Aortic smooth muscle cell (primary cell): ENCODE data around the gene UBA3. TPM values are rescaled to one million over a fixed set of nuclear protein-coding genes. Genes with fewer than 3 reads are reported as not detected.

ENCODE experiments used
- total RNA-seq: library from RNA; depleted of rRNA; stranded (reverse); fragments of >200 nt; gene quantifications from 2 replicates; pipeline ENCODE4 v1.2.3, GENCODE V29; 2014

The UBA3 gene
- 68.7 and 81.8 TPM in 2 replicates for total RNA-seq

GRCh38 chr3:69080233-69080920, at the start of gene UBA3:
UBA3 (minus strand) TSS chr3:69080365; CDS start chr3:69080353, 12 bp downstream.

GRCh38 chr3:69122403-69122802, 42.2 kb upstream of the UBA3 start, which contains the start of gene LMOD3:
LMOD3 (minus strand) TSS chr3:69122595; CDS start chr3:69122386, 209 bp downstream.

GRCh38 chr3:69084326-69085167, 4.4 kb upstream of the UBA3 start, which contains the start of gene ARL6IP5:
ARL6IP5 (plus strand) TSS chr3:69084937; CDS start chr3:69085048, 111 bp downstream.

GRCh38 chr3:69051756-69052471, 28.3 kb downstream of the UBA3 start, which contains the start of gene TMF1:
TMF1 (minus strand) TSS chr3:69052333; CDS start chr3:69052086, 247 bp downstream.

GRCh38 chr3:69013253-69014021, 66.7 kb downstream of the UBA3 start, which contains the start of gene EOGT:
EOGT (minus strand) TSS chr3:69013684; CDS start chr3:69009846, 3,838 bp downstream.

Other genes starting within 250 kb of the UBA3 start
- gene TAFA4, start 147.8 kb downstream of the UBA3 start, total RNA-seq = not detected in 2 replicates
- gene EOGT, start 66.7 kb downstream of the UBA3 start, total RNA-seq = 77.2 and 80.3 TPM in 2 replicates
- 47.7 and 51.4 TPM in 2 replicates for gene TMF1, start 28.0 kb downstream of the UBA3 start, total RNA-seq
- gene ARL6IP5, start 4.6 kb upstream of the UBA3 start, total RNA-seq = 150 and 163 TPM in 2 replicates
- gene LMOD3, start 42.2 kb upstream of the UBA3 start, total RNA-seq = not detected in 2 replicates